ENCODE results near the gene FAM193A.
"Not testable (repeated sequence)": the region's sequence is repeated elsewhere in the genome, so short reads cannot be mapped to it uniquely, and the experiment has no call there.

FAM193A gene

DNA sequence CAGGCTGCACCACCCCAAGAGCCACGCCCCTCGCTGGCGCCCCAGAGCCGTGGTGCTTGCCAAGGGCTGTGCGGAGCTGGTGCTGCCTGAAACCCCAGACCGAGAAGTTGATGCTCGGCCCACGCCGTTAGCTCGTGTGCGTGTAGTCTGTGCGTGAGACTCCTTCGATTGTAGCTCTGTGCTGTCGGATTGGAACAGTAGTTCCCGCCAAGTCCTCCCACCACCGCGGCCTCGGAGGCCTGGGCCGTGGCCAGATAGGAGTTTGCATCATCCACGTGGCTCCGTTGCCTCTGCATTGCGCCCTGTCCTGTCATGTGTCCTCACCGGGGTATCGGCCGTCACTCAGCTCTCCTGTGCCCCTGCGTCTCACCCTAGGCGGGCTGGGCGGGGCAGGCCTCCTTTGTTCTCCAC is 195.5 kb downstream of the FAM193A start:
- no peak for DNase-seq

DNA sequence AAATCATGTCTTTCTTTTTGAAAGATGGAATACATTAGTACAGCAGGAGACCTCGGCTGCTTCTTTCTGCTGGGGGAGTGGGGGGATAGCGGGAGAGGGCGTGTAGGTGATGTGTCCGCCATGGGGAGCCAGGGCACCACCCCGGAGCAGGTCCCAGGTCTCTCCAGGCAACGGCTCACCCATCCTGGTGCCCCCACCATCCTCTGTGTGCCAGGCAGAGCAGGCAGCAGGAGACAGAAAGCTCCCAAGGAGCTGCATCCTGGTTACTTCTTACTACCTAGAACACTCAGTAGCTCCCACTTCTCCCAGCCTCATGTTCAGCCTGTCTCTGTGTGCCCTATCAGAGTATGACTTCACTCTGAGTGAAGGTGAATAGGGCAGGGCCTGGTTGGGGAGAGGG is 196.1 kb downstream of the FAM193A start:
- DNase-seq: no peak

DNA sequence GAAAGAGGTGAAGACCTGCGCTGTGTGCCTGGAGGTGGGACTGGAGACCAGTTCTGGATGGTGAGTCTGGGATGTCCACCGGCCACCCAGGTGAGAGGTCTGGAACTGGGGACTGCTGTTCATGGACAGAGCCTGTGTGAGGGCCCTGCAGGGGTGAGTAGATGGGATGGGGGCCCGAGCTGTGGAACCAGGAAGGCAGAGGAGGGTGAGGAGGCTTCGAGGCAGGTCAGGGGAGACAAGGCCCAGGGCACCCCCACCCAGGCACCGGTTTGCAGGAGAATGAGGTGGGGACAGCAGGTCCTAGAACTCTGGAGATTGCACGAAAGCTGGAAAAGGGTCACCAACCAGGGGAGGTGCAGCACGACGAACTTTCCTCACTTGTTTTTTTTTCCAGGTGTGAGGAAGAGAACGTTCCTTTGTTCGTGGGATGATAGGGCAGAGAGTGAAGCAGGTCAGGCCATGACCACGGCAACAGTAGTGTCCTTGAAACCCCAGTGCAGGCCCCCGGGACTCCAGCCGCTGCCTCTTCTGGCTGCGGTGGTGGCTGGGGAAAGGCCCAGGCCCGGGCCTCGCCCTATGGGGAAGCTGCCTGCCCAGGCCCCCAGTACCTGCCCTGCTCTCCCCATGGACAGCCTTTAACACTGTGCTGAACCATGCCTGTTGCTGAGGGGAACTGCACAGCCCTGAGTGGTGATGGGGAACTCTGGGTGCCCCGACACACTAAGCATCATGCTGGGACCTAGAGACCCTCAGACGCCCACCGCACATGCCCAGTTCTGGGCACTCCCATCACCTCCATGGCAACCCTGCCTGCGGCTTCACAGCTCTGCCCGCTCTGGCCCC is 196.8 kb downstream of the FAM193A start:
- no peak for DNase-seq

DNA sequence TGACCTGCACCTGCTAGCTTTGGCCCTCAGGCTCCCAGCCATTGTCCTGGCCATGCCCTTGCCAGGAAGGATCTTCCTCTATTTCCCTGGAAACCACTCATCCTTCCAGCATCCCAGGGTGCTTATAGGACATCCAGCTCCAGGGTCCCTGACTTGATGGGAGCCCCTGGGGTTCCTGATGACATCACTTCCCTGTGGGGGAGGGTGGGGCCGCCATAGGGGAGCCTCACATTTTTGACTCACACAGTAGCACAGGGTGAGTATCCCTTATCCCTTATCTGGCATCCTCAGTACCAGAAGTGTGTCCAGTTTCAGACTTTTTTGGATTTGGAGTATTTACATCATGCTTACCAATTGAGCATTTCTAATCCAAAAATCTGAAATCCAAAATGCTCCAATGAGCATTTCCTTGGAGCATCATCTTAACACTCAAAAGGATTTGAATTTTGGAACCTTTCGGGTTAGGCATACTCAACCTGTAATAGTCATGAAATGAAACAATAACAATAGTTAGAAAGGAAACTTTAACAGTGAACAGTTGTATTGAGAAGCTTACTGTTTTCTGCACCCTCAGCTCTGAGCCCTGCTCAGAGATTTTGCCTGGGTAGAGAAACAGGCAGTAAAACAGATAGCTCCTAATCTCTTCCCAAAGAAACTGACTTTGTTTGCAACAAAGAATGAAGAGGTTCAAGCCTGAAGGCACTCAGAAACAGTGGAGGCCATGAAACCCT is 197.6 kb downstream of the FAM193A start:
- DNase-seq: no peak

DNA sequence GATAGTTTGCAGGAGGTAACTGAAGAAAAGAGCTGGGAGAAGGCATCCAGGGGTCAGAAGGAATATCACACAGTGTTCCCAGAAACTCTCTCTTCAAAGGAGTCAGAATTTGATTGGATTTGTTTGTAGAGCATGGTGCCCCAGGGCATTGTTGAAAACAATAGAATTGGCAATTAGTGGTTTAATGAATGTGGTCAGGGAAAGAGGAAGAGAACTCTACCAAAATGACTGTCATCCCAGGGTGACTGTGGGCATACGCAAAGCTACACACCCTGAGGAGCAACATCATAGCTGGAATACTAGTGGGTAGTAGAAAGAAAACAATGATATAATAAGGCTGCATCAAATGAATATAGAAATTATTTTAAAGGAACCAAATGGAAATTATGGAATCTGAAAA is 198.2 kb downstream of the FAM193A start:
- DNase-seq: no peak

DNA sequence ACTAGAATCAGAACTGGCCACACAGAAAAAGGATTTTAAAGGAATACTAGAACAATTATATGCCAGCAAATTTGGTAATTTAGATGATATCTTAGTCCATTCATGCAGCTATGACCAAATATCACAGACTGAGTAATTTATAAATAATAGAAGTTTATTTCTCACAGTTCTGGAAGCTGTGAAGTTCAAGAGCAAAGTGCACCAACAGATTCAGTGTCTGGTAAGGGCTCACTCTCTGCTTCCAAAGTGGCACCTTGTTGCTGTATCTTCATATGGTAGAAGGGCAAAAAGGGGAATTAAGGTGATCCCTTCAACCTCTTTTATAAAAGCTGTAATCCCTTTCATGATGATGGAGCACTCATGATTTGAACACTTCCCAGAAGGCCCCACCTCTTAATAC is 199.4 kb downstream of the FAM193A start:
- no peak for DNase-seq

DNA sequence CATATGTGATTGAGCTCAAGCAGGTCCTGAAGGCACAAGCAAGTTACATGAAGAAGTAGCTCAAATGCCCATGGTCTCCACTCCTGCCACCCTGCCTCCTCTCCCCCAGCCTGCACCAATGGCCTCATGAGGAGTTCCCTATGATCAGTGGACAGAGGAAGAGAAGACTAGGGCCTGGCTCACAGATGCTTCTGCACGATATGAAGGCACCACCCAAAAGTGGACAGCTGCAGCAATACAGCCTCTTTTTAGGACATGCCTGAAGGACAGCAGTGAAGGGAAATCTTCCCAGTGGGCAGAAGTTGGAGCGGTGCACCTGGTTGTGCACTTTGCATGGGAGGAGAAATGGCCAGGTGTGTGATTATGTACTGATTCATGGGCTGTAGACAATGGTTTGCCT is 201.8 kb downstream of the FAM193A start:
- not testable (repeated sequence) for DNase-seq

DNA sequence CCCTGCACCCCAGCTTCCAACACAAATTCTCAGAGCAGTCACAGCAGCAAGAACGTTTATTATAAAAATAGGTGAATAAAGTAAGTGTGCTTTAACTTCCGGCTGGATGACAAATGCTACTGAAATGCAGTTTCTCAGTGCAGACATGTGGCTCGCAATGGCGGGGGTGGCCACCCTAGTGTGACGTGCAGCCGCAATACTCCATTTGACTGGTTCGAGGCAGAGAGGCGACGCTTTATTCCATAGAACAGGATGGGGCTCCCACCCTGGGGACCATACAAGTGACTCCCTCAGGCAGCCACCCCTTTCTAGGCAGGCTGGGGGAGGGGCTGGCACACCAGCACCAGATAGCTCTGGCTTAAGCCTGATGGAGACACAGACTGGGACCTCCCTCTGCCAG is 205.2 kb downstream of the FAM193A start:
- DNase-seq: peak; percentile 65

DNA sequence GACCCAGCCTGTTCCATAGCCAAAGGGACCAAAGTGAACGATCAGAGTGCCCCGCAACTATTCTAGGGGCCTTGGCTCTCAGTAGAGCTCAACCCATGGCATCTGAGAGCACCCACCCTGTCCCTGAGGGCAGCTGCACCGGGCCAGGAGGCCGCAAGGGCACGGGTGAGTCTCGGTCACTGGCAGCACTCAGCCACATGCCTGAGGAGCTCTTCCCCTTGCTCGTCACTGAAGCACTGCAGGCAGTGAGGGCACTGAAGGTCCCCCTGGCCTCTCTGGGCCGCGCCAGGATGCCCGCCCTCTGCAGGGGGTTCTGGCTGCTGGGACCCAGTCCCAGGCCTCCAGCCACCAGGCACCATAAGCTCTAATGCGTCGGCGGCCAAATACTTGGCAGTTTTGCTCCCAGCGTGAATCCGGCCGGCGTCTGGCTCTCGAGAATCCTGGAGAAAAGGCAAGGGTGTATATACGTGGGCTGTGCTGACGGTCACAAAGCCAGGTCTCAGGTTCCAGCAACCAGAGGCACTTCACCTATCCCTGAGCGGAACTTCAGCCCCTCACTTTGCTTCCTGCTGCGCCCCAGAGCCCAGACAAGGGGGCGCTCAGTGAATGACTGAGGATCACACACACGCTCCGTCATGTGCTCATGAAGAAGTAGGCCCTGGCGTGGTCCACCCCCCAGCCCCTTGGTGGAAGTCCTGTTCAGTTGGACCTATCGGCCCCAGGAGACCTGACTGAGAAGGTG is 205.8 kb downstream of the FAM193A start:
- no peak for DNase-seq

DNA sequence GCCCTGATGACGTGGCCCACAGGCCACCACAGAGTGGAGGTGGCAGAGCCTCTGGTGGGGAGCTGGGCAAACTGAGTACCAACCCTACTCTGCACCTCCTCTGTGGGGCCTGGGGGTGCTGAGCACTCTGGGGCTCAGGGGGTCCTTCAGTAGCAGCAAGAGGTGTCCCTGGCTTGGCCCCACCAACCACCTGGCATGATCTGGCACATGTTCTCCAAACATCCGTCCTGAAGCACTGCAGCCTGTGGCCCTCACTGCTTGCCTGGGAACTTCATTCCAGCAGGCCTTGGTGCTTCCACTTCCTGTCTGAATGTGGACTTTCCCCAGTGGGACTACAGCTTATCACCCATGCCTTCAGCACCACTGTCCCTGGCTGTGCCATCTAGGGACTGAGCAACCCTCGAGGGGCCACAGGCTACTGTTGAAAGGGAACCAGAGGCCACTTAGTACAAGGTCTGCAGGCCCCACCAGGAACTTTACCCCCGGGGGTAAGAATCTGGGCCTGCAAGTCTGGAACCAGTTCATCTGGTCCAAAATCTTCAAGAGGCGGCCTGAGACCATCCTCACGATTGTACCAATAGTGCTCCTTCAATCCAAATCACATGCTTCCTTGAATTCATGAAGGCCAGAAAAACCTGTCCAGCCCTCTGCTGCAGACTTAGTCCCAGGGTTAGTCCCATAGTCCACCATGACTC is 206.5 kb downstream of the FAM193A start:
- DNase-seq: no peak

DNA sequence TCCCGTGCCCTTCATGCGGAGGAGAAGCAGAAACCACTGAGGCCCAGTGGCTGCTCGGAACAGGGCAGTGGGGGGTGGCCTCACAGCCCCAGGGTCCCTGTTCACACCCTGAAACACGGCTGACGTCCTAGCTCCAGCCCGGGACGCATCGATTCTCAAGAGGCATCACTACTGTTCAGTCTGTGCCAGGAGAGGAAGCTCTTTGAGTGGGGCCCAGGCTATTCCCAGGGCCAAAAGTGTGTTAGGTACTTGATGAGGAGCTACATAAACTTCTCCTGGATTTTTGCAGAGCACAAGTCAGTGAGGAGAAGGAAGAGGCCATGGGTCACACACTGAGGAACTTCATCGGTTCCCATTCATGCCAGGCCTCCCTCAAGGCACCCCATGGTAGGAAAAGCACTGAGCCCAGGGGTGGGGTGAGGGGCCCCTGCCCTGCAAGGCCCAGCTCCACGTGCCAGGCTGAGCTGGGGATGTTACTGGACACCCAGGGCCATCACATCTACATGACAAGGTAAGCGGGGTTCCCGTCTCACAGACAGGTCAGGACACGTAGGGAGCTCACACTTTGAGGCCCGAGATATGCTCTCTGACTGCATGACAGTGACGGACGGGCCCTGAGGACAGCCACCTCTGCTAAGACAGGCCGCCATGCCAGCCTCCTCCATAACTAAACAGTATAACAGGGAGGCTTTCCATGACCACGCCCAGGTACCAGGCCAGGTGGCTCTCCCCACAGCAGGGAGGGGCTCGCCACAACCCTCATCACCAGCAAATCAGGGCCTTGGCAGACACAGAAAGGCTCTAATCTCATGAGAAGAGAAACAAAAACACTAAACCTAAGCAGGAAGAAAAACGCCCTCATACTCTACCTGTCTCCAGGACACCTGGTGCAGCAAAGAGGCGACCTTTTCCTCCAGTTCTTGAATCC is 207.3 kb downstream of the FAM193A start:
- DNase-seq: no peak

DNA sequence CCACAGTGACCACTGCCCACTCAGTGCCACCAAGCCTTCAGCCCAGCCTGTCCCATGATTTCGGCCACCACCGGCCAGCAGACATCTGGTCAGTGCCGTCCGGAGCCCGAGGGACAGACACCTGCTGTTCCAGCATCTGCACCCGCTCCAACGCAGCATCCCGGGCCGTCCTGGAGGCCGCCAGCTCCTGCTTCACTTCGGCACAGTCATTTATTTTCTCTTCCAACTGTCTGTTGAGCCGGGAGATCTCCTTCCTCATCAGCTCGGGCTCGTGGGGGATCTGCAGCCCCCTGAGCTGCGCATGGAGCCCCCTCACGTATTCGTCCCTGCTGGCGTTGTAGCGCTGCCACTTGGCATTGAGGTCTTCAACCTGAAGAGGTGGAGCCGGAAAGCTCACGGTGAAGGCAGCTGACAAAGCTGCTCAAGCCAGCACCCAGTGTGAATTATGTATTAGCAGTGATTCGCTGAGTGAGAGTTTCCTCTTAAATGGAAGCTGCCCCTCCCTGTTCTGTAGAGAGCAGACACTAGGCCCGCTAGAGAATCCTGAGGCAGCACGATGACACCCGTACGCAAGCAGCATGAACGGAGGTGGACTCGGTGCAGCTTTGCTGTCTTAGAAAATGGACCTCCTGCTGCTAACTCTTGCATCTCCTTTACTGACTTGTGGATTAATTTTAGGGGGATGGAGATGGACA is 208.3 kb downstream of the FAM193A start:
- no peak for DNase-seq

DNA sequence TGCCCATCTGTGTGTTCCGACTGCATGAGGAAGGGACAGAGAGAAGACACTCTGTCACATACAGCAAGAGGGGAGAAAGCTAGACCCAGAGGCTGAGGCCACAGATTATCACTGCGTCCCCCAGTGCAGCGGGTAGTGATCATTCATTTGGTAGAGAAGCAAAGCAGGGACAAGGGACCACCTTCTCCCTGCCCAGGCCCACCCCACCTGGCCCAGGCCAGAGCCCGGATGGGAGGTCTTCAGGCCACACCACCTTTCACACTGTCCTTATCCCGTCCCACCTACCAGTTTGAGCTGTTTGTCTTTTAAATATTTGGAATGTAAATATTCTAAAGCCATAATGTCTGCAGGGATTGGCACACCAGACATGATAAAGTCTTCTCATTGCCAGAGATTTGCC is 209.1 kb downstream of the FAM193A start:
- no peak for DNase-seq

DNA sequence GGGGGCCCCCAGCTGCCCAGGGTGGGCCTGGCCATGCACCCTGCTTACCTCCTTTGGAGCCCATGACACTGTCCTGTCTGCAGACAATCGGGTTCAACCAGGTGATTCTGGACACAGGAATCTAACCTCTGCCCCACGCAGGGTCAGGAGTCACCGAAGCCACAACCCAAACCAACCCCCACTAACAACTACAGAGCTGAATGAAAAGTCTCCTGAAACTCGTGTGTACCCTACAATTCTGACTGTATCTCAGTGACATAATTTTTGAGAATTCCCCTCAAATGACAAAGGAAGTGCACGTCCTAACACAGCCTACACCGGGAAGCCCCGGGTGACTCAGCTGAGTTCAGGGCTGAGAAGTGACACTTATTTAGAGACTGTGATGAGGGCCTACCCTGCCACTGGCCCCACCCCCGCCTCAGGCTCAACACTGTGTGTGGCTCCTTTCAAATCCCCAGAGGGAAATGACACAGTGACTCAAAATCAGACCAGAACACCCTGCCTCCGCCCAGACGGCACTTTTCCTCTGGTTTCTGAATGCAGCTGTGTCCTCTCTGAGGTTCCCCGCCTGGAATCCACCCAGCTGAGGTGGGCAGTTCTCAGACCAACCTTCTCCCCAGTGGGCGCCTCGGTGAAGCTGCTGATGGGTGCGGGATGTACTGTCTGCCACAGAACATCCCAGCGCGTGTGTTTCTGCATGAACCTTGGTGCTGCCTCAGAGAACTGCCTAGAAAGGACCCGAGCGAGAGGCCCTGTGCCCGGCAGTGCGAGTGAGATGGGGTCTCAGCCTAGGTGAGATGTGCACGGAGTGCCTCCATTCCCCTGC is 209.7 kb downstream of the FAM193A start:
- peak; percentile 91 for DNase-seq

DNA sequence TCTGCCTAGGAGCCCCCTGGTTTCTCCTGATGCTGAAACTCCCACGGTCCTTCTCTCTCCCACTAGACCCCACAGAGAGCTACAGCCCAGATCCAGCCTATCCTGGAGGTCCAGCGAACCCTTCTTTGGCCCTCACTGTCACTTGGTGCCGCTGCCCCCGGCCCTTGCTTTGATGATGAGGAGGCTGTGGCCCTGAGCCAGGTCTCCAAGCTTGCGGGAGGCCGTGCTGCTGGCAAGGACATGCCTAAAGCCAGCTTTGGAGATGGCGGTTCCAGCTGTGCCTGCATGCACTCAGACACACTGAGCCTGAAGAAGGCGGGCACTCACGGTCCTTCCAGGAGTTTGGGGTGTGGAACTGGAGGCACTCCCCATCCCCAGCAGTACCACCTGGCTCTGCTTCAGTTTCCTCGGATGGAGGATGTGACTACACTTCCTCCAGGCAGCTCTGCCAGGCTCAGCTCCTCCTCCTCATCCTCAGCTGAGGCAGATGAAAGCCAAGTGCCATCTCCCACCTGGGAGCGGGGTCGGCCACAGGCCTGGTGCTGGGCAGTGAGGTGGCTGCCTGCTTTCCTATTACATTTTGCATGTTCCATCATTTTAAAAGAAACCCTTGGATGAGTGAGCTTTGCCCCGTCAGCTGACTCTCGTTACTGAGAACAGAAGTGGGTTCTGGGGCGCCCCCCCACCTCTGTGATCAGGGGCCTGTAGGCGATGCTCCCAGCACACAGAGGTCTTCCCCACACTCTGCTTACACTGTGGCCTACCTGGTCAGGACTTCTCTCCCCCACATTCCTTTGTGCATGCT is 210.6 kb downstream of the FAM193A start:
- DNase-seq: no peak

DNA sequence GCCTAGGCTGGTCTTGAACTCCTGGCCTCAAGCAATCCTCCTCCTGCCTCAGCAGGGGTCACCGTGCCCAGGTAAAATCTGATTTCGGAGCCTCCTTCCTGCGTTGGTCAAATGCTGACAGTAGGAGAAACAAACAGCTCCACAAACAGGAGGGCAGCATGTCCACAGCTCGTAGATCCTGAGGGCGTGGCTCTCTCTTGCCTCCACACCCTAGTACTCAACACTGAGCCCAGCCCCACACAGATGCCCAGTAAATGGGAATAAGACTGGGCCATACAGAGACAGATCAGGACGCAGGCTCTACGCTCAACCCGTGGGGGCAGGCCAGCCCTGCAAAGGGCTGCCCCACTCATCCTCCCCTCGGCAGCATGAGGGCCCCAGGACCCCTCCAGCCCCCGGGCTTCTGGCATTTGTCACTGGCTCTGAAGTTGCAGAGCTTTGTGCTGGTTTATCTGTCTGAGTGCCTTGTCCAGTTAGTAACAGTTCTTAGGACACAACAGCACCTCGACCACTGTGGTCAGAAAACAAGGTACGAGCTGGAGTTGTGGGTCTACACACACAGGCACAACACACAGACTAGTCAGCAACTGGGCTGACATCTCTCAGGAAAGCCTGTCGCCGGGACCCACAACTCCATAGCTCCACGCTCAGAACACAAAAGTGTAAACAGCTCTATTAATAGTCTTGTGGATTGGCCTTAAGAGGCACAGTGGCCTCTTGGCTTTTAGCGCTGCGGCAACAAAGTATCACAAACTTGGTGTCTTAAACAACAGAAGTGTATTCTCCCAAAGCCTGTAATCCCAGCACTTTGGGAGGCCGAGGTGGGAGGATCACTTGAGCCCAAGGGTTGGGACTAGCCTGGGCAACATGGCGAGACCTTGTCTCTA is 214.5 kb downstream of the FAM193A start:
- no peak for DNase-seq

DNA sequence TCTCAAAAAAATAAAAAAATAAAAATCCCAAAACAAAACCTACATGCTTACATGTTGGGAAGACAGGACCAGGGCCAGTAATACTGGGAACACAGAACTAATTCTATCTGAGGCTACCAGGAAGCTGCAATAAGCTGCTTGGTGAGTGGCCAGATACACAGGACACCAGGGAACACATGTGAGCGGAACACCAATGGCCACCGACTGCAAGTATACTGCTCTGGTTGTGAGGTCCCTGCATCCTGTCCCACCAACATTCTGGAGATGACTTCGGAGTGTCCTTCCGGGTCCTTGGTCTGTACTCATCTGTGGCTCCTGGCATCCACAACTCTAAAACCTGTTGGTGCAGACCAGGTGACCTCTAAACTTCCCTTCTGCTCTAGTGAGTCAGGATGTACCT is 217.0 kb downstream of the FAM193A start:
- DNase-seq: no peak
